DOHH2 (cell line): Measurements from ENCODE around the gene THRSP.

Experiments used
- CTCF ChIP-seq: fragments of 200-600 bp; sonication (generic); IDR thresholded peaks from one replicate; pipeline ENCODE4 v1.5.1; 2014; ENCODE audit warnings: antibody characterized with exemption, mild to moderate bottlenecking, low read depth, low read length; ENCODE audit not compliant: poor library complexity, severe bottlenecking
- EZH2phosphoT487 ChIP-seq: fragments of 200-600 bp; sonication (generic); IDR thresholded peaks from 2 replicates; pipeline ENCODE4 v1.6.1; 2017; ENCODE audit warnings: borderline replicate concordance, mild to moderate bottlenecking, antibody characterized with exemption, low read length, moderate library complexity, mixed read lengths

GRCh38 chr11:78050964-78051831, 12.5 kb upstream of the THRSP start:
- TF ChIP-seq CTCF = no peak
- TF ChIP-seq EZH2phosphoT487 = no peak
